Spleen (tissue), 7 donors: Measurements from ENCODE around the gene TDRD7.

Experiments used
- CTCF ChIP-seq, 11 experiments: fragments of 200-600 bp in 7 of 11; fragments of 450-650 bp in 4 of 11; sonication (generic) in 4 of 11; IDR thresholded peaks in 8 of 11; conservative IDR thresholded peaks in 3 of 11; 1 replicate in 7 of 11; 2 replicates in 4 of 11; pipeline versions ENCODE4 v1.4.0 to v1.8.0; 2016 to 2021; ENCODE audit warnings: antibody characterized with exemption in 11 of 11, inconsistent platforms in 4 of 11, mild to moderate bottlenecking in 1 of 11
- POLR2A ChIP-seq, 3 donors: fragments of 450-650 bp; IDR thresholded peaks; one replicate each; pipeline ENCODE4 v1.5.1; 2017; ENCODE audit warnings: antibody characterized with exemption in 3 of 3, mild to moderate bottlenecking in 1 of 3
- donor health status: DM: no; HTN: no; CAD: no; lungs with moderate emphysema.
- donor health status: DM: no; HTN: no; CAD: no.
- donor health status: DM: no; HTN: no; CAD: no.

GRCh38 chr9:97503862-97504210 is 91.9 kb downstream of the TDRD7 start:
- TF ChIP-seq CTCF (IDR thresholded peaks at IDR 0.05 in 8 of 11, conservative IDR thresholded peaks at IDR 0.05 in 3 of 11) (no peak), POLR2A (IDR thresholded peaks at IDR 0.05) (no peak)
